ENCODE results near the gene CRYL1.

CRYL1 gene

DNA sequence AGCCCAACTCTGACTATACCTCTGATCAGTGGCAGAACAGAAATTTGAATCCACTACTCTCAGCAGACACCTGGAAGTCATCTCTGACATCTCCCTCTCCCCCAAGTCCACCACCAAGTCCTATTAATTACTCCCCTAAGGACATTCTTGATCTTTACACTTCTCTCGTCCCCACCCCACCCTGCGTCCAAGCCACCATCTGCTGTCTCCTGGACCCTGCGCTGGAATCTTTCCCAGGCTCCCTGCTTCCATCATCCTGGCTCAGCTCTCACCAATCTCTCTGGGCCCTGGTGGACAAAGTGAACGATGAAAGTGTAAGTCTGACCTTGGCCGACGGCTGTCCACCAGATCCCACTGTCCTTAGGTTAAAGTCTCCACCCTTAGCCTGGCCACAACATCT, 147.9 kb downstream of the CRYL1 start:
- H3K36me3 ChIP-seq (ENCODE audit: control insufficient read depth, low read length), result no peaks in the 10 kb centered on the region
- no peaks in the 10 kb centered on the region for H3K9me3 ChIP-seq (ENCODE audit: control insufficient read depth, insufficient read depth, low read length)
- no peaks in the 10 kb centered on the region for H3K9me2 ChIP-seq (replicated peaks; ENCODE audit: control insufficient read depth, low read length)
- no peak overlapping the region for H3K4me2 ChIP-seq (ENCODE audit: low read length)
- no peaks in the 10 kb centered on the region for H3K79me2 ChIP-seq (ENCODE audit: control insufficient read depth, low read length)
- no peaks in the 10 kb centered on the region for H3K27me3 ChIP-seq (ENCODE audit: control insufficient read depth, low read length)
- H3K4me1 ChIP-seq (ENCODE audit: control insufficient read depth, low read length), result no peaks in the 10 kb centered on the region
- H4K20me1 ChIP-seq (ENCODE audit: control insufficient read depth, insufficient read depth, low read depth, low read length), result no peaks in the 10 kb centered on the region
- no peak overlapping the region for H3K27ac ChIP-seq (ENCODE audit: low read depth, low read length)
- TF ChIP-seq EZH2phosphoT487 (IDR thresholded peaks at IDR 0.05; ENCODE audit: borderline replicate concordance, low read length), result no peak
- TF ChIP-seq, protein P1, sequence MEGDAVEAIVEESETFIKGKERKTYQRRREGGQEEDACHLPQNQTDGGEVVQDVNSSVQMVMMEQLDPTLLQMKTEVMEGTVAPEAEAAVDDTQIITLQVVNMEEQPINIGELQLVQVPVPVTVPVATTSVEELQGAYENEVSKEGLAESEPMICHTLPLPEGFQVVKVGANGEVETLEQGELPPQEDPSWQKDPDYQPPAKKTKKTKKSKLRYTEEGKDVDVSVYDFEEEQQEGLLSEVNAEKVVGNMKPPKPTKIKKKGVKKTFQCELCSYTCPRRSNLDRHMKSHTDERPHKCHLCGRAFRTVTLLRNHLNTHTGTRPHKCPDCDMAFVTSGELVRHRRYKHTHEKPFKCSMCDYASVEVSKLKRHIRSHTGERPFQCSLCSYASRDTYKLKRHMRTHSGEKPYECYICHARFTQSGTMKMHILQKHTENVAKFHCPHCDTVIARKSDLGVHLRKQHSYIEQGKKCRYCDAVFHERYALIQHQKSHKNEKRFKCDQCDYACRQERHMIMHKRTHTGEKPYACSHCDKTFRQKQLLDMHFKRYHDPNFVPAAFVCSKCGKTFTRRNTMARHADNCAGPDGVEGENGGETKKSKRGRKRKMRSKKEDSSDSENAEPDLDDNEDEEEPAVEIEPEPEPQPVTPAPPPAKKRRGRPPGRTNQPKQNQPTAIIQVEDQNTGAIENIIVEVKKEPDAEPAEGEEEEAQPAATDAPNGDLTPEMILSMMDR (IDR thresholded peaks at IDR 0.05; ENCODE audit: low read depth, low read length, poor library complexity, severe bottlenecking), result no peak
- H3F3A ChIP-seq (ENCODE audit: control insufficient read depth, insufficient read depth), result no peaks in the 10 kb centered on the region
- no peak overlapping the region for H3K4me3 ChIP-seq (ENCODE audit: low read length)

DNA sequence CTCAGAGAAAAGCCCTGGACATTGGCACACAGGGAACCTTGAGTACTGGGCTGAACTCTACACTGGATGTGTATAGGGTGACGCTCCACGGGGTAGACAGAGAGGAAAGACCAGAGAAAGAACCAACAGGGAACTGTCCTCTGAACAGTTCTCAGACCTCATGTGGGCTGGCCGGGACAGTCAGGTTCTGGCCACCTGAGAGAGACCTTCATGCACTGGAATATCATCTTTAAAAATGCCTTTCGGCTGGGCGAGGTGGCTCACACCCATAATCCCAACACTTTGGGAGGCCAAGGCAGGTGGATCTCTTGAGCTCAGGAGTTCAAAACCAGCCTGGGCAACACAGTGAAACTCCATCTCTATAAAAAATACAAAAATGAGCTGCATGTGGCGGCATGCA, 149.8 kb downstream of the CRYL1 start:
- Histone ChIP-seq H3K9me2 (replicated peaks; ENCODE audit: control insufficient read depth, low read length) (no peaks in the 10 kb centered on the region), H3K4me1 (ENCODE audit: control insufficient read depth, low read length) (no peaks in the 10 kb centered on the region), H3K27me3 (ENCODE audit: control insufficient read depth, low read length) (peaks cover 7% of the 10 kb centered on the region; the same call in 1 of the 2 replicates), H3K79me2 (ENCODE audit: control insufficient read depth, low read length) (no peaks in the 10 kb centered on the region), H3K36me3 (ENCODE audit: control insufficient read depth, low read length) (no peaks in the 10 kb centered on the region), H3K4me2 (ENCODE audit: low read length) (no peak overlapping the region), H3F3A (ENCODE audit: control insufficient read depth, insufficient read depth) (no peaks in the 10 kb centered on the region), H3K9me3 (ENCODE audit: control insufficient read depth, insufficient read depth, low read length) (no peaks in the 10 kb centered on the region), H3K27ac (ENCODE audit: low read depth, low read length) (no peak overlapping the region), H4K20me1 (ENCODE audit: control insufficient read depth, insufficient read depth, low read depth, low read length) (no peaks in the 10 kb centered on the region), H3K4me3 (ENCODE audit: low read length) (no peak overlapping the region)
- TF ChIP-seq, protein P1 (IDR thresholded peaks at IDR 0.05; ENCODE audit: low read depth, low read length, poor library complexity, severe bottlenecking), result no peak
- TF ChIP-seq EZH2phosphoT487 (IDR thresholded peaks at IDR 0.05; ENCODE audit: borderline replicate concordance, low read length), result no peak

DNA sequence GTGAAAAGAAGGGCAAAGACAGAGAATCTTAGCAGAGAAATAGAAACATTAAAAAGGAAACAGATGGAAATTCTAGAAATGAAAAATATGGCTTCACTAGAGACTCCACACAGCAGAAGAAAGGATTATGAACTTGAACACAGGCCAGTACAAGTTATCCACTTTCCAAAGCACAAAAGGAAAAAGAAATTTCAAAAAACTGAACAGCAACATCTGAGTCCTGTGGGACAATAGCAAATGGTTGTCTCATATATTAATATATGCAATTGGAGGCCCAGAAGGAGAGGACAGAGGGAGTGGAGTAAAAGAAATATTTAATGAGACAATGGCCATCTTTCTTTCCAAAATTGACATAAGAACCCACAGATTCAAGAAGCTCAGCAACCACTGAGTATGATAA, 151.8 kb downstream of the CRYL1 start:
- Histone ChIP-seq H3K4me1 (ENCODE audit: control insufficient read depth, low read length) (no peaks in the 10 kb centered on the region), H3K27ac (ENCODE audit: low read depth, low read length) (no peak overlapping the region), H3F3A (ENCODE audit: control insufficient read depth, insufficient read depth) (no peaks in the 10 kb centered on the region), H3K4me2 (ENCODE audit: low read length) (no peak overlapping the region), H4K20me1 (ENCODE audit: control insufficient read depth, insufficient read depth, low read depth, low read length) (no peaks in the 10 kb centered on the region), H3K9me2 (replicated peaks; ENCODE audit: control insufficient read depth, low read length) (no peaks in the 10 kb centered on the region), H3K79me2 (ENCODE audit: control insufficient read depth, low read length) (no peaks in the 10 kb centered on the region), H3K36me3 (ENCODE audit: control insufficient read depth, low read length) (no peaks in the 10 kb centered on the region), H3K4me3 (ENCODE audit: low read length) (no peak overlapping the region), H3K9me3 (ENCODE audit: control insufficient read depth, insufficient read depth, low read length) (no peaks in the 10 kb centered on the region), H3K27me3 (ENCODE audit: control insufficient read depth, low read length) (peaks cover 7% of the 10 kb centered on the region; the same call in 1 of the 2 replicates)
- TF ChIP-seq, protein P1 (IDR thresholded peaks at IDR 0.05; ENCODE audit: low read depth, low read length, poor library complexity, severe bottlenecking), result no peak
- no peak for TF ChIP-seq EZH2phosphoT487 (IDR thresholded peaks at IDR 0.05; ENCODE audit: borderline replicate concordance, low read length)
